Stimulated activated CD8-positive, alpha-beta memory T cell treated with anti-CD3 and anti-CD28 coated beads, Interleukin-7, amount 100 ng/mL, for 48 hours (primary cell): Measurements from ENCODE around the gene F10.

Experiments
- DNase-seq, 2 donors: peaks; one replicate each; pipeline ENCODE4 v3.0.0-alpha.2; 2020; ENCODE audit warnings: low read depth in 1 of 2; ENCODE audit errors: extremely low read depth in 1 of 2

Gene F10

GRCh38 chr13:113115363-113116205 is 7.0 kb upstream of the F10 start:
- DNase-seq: no peak

- no peak for DNase-seq
Measured at GRCh38 chr13:113116206-113116800, 6.3 kb upstream of the F10 start.

DNA sequence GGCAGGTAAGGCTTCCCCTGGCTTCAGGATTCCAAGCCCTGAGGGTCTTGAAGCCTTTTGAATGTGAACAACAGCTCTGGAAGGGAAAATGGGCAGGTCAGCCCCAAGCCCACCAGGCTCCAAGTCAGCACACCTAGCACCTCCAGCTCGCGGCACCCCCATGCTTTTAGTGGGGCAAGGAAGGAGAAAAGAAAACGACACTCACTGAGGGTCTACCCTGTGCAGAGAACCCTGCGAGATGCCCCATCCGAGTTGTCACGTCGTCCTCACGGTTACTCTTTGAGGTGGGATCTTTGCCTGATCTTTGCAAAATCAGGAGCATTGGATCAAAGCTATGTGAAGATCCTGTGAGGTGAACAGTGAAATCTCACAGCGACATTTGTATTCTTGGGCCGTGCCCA is 5.7 kb upstream of the F10 start:
- no peak for DNase-seq

- no peak for DNase-seq
Measured at GRCh38 chr13:113117335-113117872, 5.2 kb upstream of the F10 start.

DNA sequence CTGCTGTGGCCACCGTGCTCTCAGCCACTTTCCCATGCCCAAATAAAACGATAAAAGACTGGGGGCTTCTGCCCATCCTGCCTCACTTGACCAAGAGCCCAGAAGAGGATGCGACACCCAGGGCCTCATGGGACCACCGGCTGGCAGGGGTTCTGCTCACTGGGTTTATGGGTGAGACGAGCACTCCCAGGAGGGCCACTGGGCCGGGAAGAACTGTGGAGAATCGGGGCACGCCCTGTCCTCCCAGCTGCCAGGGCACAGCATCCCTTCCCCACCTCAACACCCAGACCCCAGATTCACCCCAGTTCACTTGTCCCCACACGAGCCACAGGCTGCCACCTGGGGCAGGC is 4.7 kb upstream of the F10 start:
- DNase-seq: no peak

DNA sequence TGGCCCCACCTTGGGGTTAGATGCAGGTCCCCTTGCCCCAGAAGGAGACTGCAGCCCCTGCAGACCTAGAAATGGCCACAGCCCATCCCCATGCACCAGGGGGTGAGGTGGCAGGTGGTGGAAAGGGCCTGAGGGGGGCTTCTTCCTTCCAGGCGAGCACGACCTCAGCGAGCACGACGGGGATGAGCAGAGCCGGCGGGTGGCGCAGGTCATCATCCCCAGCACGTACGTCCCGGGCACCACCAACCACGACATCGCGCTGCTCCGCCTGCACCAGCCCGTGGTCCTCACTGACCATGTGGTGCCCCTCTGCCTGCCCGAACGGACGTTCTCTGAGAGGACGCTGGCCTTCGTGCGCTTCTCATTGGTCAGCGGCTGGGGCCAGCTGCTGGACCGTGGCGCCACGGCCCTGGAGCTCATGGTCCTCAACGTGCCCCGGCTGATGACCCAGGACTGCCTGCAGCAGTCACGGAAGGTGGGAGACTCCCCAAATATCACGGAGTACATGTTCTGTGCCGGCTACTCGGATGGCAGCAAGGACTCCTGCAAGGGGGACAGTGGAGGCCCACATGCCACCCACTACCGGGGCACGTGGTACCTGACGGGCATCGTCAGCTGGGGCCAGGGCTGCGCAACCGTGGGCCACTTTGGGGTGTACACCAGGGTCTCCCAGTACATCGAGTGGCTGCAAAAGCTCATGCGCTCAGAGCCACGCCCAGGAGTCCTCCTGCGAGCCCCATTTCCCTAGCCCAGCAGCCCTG is 4.2 kb upstream of the F10 start:
- no peak for DNase-seq

DNA sequence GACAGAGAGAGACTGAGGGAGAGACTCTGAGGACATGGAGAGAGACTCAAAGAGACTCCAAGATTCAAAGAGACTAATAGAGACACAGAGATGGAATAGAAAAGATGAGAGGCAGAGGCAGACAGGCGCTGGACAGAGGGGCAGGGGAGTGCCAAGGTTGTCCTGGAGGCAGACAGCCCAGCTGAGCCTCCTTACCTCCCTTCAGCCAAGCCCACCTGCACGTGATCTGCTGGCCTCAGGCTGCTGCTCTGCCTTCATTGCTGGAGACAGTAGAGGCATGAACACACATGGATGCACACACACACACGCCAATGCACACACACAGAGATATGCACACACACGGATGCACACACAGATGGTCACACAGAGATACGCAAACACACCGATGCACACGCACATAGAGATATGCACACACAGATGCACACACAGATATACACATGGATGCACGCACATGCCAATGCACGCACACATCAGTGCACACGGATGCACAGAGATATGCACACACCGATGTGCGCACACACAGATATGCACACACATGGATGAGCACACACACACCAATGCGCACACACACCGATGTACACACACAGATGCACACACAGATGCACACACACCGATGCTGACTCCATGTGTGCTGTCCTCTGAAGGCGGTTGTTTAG is 3.3 kb upstream of the F10 start:
- no peak for DNase-seq

GRCh38 chr13:113119822-113120189 is 2.8 kb upstream of the F10 start:
- no peak for DNase-seq

GRCh38 chr13:113120300-113121182 is 2.1 kb upstream of the F10 start:
- DNase-seq: no peak

- DNase-seq: no peak
Measured at GRCh38 chr13:113121183-113121927, 1.2 kb upstream of the F10 start.

- DNase-seq: no peak
Measured at GRCh38 chr13:113121928-113122471, 599 bp upstream of the F10 start.

GRCh38 chr13:113123226-113124201 is 915 bp downstream of the F10 start:
- DNase-seq: no peak

GRCh38 chr13:113124211-113124970 is 1.8 kb downstream of the F10 start:
- no peak for DNase-seq

DNA sequence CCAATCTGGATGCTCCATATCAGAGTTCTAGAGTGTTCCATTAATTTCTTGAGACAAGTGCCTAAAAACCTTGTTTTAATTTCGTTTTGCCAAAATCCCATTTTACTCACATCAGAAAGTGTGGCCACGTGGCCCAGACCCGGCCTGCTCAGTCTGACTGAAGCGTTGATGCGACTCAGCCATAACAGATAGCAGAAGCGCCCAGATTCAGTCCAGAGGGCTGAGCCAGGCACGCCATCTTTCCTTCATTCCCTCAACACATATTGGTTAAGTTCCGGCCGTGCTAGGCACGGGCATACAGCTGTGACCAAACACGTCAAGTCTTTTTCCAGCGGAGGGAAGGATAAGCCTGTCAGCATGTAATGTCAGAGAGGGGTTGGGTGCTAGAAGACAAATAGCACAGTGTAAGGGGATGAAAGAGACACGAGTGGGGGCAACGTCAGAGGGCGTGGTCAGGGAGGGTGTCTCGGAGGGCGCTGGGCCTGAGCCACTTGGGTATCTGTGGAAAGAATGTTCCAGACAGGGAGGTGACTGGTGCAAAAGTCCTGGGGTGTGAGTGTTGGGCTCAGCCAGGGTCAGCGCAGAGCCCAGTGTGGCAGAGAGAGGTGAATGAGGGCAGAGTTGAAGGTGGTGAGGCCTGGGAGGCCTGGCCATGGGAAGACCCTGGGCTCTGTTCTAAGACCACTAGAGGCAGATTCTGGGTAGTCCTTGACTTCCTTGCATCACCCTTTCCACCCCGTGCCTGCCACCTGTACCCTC is 3.1 kb downstream of the F10 start:
- DNase-seq: no peak

DNA sequence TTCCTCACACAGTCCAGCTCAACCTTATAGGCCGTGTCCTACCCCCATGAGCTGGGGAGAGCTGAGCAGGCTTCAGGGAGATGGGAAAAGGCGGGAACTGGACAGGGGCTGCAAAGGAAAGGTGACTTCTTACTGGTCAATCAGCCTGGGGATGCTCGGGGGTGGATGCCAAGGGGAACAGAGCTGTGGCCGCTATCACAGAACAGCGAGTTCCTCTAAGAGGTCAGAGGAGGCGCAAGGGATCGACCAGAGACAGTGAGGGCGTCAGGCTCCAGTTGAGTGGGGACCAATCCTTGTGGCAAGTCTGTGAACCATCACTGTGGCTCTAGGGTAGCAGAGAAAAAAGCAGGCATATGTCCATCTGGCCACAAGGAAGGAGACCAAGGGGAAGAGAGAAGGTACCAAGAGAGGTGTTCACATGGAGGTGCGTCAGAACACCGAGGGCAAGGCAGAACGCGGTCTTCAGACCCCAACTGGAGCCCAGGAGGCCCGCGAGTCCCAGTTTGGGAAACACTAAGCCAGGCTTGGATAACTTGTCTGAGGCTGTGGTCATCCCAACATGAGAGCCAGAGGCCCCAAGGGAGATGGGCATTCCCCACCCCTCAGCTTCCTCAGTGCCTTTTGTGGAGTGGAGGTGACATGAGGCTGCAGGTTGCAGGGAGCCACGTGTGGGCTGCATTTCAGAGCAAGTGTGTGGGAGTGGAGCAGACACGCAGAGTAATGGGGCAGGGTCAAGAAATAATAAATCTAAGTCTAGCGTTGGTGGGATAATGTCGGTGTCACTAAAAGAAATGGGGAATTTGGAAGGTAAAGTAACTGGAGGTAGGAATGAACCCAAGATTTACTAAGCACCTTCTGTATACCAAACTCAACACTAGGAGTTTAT is 3.9 kb downstream of the F10 start:
- DNase-seq: no peak

DNA sequence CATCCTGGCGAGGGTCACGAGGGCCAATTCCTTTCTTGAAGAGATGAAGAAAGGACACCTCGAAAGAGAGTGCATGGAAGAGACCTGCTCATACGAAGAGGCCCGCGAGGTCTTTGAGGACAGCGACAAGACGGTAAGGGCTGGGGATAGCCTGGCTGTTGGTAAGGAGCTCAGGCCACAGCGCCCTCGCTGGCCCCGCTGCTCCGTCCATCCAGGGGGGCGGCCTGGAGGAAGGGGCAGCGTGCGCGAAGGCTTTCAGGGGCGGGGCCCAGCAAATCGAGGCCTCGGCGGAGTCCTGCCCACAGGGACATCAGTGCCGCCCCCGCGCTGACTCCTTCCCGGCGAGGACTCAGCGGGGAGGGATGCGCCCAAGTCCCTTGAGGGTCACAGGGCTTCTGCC is 6.9 kb downstream of the F10 start:
- DNase-seq: no peak
